GM18520 (cell line): ENCODE measurements around the gene PYDC1.
"Not testable (repeated sequence)": the region's sequence is repeated elsewhere in the genome, so short reads cannot be mapped to it uniquely, and the experiment has no call there.

Experiments
- ATAC-seq: cut with Tn5 transposase; IDR thresholded peaks from one replicate; pipeline ENCODE4 v1.9.1; 2021; ENCODE audit not compliant: unreplicated experiment

The PYDC1 gene

GRCh38 chr16:31223044-31223443 lies 6.1 kb upstream of the PYDC1 start:
- ATAC-seq, result no peak

- ATAC-seq, result no peak
Observed at GRCh38 chr16:31221357-31222160, 4.6 kb upstream of the PYDC1 start.

- ATAC-seq, result no peak
Observed at GRCh38 chr16:31219154-31219741, 2.3 kb upstream of the PYDC1 start.

GRCh38 chr16:31217136-31217530 lies 198 bp upstream of the PYDC1 start:
- no peak for ATAC-seq

GRCh38 chr16:31215287-31216162 lies 1.4 kb downstream of the PYDC1 start:
- no peak for ATAC-seq

- ATAC-seq, result no peak
Observed at GRCh38 chr16:31214708-31215286, 2.1 kb downstream of the PYDC1 start.

GRCh38 chr16:31213877-31214707 lies 2.8 kb downstream of the PYDC1 start, which contains the start of gene TRIM72:
Gene TRIM72 (plus strand): TSS chr16:31214119. CDS start chr16:31214739, 620 bp downstream.
- ATAC-seq, result no peak

GRCh38 chr16:31213342-31213741 lies 3.6 kb downstream of the PYDC1 start:
- ATAC-seq, result no peak

- ATAC-seq, result no peak
Observed at GRCh38 chr16:31206776-31207175, 10.2 kb downstream of the PYDC1 start.

- ATAC-seq, result no peak
Observed at GRCh38 chr16:31204871-31205666, 11.9 kb downstream of the PYDC1 start.

- no peak for ATAC-seq
Observed at GRCh38 chr16:31202414-31203375, 14.2 kb downstream of the PYDC1 start, which contains the start of gene PYCARD. Gene PYCARD (minus strand): TSS chr16:31202760. CDS start chr16:31202690, 70 bp downstream.

GRCh38 chr16:31201582-31202413 lies 15.1 kb downstream of the PYDC1 start:
- ATAC-seq, result no peak

GRCh38 chr16:31200821-31201568 lies 15.9 kb downstream of the PYDC1 start:
- ATAC-seq, result no peak

- ATAC-seq, result not testable (repeated sequence)
Observed at GRCh38 chr16:31200111-31200510, 16.8 kb downstream of the PYDC1 start.

- no peak for ATAC-seq
Observed at GRCh38 chr16:31199430-31200041, 17.4 kb downstream of the PYDC1 start.

GRCh38 chr16:31198207-31198882 lies 18.6 kb downstream of the PYDC1 start:
- ATAC-seq, result no peak
